GM12872 (cell line): ENCODE measurements around the gene SLC30A1.

Experiments used
- CTCF ChIP-seq: IDR thresholded peaks from 3 replicates; pipeline ENCODE4 v1.5.1; 2011; ENCODE audit warnings: low read depth, mild to moderate bottlenecking, low read length, moderate library complexity; ENCODE audit not compliant: insufficient read depth

Gene SLC30A1

DNA sequence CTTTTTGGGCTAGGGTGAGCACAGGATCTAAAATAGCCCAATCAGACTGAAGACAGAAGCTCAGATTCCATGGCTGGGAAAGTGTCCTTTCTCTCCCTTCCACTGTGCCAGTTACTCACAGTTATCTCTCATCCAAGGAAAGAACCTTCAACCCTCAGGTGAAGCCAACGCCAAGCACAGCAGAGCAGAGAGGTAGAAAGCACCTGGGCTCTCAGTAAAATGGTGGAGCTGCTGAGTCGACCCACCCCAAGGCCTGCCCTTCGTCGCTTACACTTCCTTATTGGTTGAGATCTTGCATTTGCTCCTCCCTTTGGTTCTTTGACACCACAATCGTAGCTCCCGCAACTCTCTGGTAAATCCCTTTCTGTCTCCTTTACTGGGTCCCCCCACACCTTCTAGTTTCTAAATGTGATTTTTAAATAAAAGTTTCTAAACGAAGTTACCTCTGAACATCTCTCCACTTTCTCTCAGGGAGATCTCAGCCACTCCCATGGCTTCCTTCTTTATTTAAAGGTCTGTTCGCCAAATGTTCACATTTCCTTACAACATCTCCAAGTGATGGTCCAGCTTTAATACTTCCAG lies 27.5 kb upstream of the SLC30A1 start:
- no peak for TF ChIP-seq CTCF

DNA sequence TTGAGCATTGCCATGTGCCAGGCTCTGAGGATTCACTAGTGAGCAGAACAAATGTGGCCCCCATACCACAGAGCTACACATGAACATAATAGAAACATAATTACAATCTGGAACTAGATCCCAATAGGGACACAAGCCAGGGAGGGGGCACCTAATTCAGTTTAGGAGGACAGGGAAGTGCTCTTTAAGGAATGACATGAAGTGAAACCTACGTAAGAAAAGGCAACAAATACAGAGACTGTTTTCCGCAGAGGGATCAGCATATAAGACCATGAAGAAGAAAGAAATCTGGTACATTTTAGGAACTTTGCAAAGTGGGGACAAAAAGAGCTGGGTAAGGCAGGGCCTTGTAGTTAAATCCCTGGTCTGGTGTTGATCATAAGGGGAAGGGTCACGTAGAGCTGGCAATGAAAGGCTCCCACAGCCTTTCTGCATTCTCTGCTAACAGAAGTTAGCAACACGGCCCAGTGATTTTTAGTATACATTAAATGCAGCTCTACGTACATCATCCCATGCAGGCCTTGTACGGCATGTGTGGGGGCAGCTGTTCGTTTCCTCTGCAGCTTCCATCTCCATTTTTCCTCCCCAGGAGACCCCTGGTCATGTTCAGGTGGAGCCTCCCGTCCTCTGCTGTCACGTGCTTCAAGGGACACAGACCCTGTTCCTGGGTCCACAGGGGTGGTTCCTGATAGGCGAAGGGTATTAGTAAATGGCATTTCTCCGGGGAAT lies 26.8 kb upstream of the SLC30A1 start:
- no peak for TF ChIP-seq CTCF

GRCh38 chr1:211605034-211605433 lies 26.1 kb upstream of the SLC30A1 start:
- TF ChIP-seq CTCF, result no peak

- TF ChIP-seq CTCF, result no peak
Observed at GRCh38 chr1:211604548-211604947, 25.6 kb upstream of the SLC30A1 start.

GRCh38 chr1:211603713-211604112 lies 24.8 kb upstream of the SLC30A1 start:
- no peak for TF ChIP-seq CTCF

- TF ChIP-seq CTCF, result no peak
Observed at GRCh38 chr1:211603191-211603701, 24.3 kb upstream of the SLC30A1 start.

DNA sequence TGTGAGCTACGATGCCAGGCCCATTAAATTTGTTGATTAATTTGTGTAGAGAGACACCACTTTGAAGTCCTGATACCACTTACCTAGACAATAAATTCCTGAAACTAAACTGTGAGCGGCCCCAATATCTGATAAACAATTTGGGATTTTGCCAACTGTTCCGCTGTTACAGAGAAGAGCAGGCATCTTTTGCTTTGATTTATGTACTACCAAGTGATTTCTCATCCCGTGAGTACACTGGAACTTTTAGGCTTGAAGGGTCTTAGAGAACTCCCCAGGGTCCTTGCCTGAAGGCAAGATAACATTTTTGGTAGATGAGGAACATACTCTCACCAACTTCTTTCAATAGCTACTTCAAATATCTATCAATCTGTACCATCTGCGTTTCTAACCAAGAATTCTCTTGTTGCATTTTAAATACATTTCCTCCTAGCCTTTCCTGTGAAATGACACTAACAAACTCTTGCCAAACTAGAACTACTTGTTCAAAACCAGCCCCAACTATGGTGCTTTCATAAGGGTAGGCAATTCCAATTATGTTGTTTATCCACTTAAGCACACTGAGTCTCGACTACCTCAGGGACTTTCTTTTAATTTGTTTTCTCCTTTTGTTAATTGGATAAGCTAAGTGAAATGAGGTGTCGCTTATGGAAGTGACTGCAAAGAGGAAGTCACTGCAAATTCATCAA lies 23.2 kb upstream of the SLC30A1 start:
- no peak for TF ChIP-seq CTCF
